Measurements from ENCODE around the gene SERINC5. TPM values are rescaled to one million over a fixed set of nuclear protein-coding genes. Genes with fewer than 3 reads are reported as not detected.

The SERINC5 gene
- polyA plus RNA-seq, 3 donors, result 5.0 to 35.9 (median 7.3) TPM

- peak overlapping the region; percentile 44 for H2AFZ ChIP-seq (ENCODE audit: insufficient read depth, low read depth, low read length, poor library complexity, severe bottlenecking)
- H3K27ac ChIP-seq (ENCODE audit: low read depth in 1 of 2, low read length in 2 of 2), result no peak overlapping the region
- Mint-ChIP-seq H3K4me3 (no peak overlapping the region), H3K36me3 (no peaks in the 10 kb centered on the region), H3K27me3 (ENCODE audit: low read depth in 3 of 3) (peaks cover 0 to 2% (median 1%) of the 10 kb centered on the region in 3 donors), H3K27ac (peak overlapping the region in 1 of 7 donors; percentile 38), H3K9me3 (no peaks in the 10 kb centered on the region), H3K4me1 (peaks cover 9% of the 10 kb centered on the region)
- no peaks in the 10 kb centered on the region for H3K27me3 ChIP-seq (ENCODE audit: control insufficient read depth in 2 of 2, insufficient read depth in 2 of 2, low read length in 2 of 2)
- WGBS (ENCODE audit: insufficient coverage), result no CpG with 5 or more reads among the region's 8 CpGs
- H3K36me3 ChIP-seq (replicated peaks in 1 of 2; ENCODE audit: control insufficient read depth in 1 of 2, insufficient read depth in 2 of 2, low read length in 2 of 2), result no peaks in the 10 kb centered on the region
- H3K4me1 ChIP-seq (ENCODE audit: control insufficient read depth in 1 of 2, insufficient read depth in 2 of 2, low read length in 2 of 2), result peaks cover 0 to 7% of the 10 kb centered on the region in 2 donors
- no peaks in the 10 kb centered on the region for H3K79me2 ChIP-seq (ENCODE audit: insufficient read depth, low read length)
- no peak for DNase-seq
- no peak overlapping the region for H3K4me3 ChIP-seq (replicated peaks in 1 of 3; ENCODE audit: low read depth in 2 of 3, low read length in 3 of 3)
- no peak overlapping the region for H3K4me2 ChIP-seq (replicated peaks; ENCODE audit: extremely low read depth, low read length, poor library complexity, severe bottlenecking)
- intact Hi-C loops (cut with micrococcal nuclease), result loop anchor here in 1 of 2 donors (5.0 kb wide), 1 partner anchor 128 kb away; no protein-coding TSS in a partner anchor
- TF ChIP-seq CTCF (IDR thresholded peaks at IDR 0.05), result no peak
- H3K9me3 ChIP-seq (replicated peaks in 1 of 2; ENCODE audit: control insufficient read depth in 1 of 2, insufficient read depth in 1 of 2, low read length in 2 of 2), result no peaks in the 10 kb centered on the region
- H3K9ac ChIP-seq (ENCODE audit: insufficient read depth, low read length, poor library complexity, severe bottlenecking), result no peak overlapping the region
- no peaks in the 10 kb centered on the region for H4K20me1 ChIP-seq (ENCODE audit: insufficient read depth, low read length)
Measured at GRCh38 chr5:80269991-80270438, 14.2 kb upstream of the SERINC5 start.

- H3K4me1 Mint-ChIP-seq, result peaks cover 16% of the 10 kb centered on the region
- no peak overlapping the region for H3K4me2 ChIP-seq (replicated peaks; ENCODE audit: extremely low read depth, low read length, poor library complexity, severe bottlenecking)
- H3K27me3 Mint-ChIP-seq (ENCODE audit: low read depth in 3 of 3), result peaks cover 0 to 2% (median 1%) of the 10 kb centered on the region in 3 donors
Measured at GRCh38 chr5:80268916-80269315, 13.1 kb upstream of the SERINC5 start.

More at GRCh38 chr5:80268916-80269315, 13.1 kb upstream of the SERINC5 start:
- Histone ChIP-seq H3K27me3 (ENCODE audit: control insufficient read depth in 2 of 2, insufficient read depth in 2 of 2, low read length in 2 of 2) (no peaks in the 10 kb centered on the region), H3K79me2 (ENCODE audit: insufficient read depth, low read length) (no peaks in the 10 kb centered on the region), H3K9ac (ENCODE audit: insufficient read depth, low read length, poor library complexity, severe bottlenecking) (no peak overlapping the region), H3K4me3 (replicated peaks in 1 of 3; ENCODE audit: low read depth in 2 of 3, low read length in 3 of 3) (no peak overlapping the region), H4K20me1 (ENCODE audit: insufficient read depth, low read length) (no peaks in the 10 kb centered on the region), H3K9me3 (replicated peaks in 1 of 2; ENCODE audit: control insufficient read depth in 1 of 2, insufficient read depth in 1 of 2, low read length in 2 of 2) (no peaks in the 10 kb centered on the region), H3K36me3 (replicated peaks in 1 of 2; ENCODE audit: control insufficient read depth in 1 of 2, insufficient read depth in 2 of 2, low read length in 2 of 2) (no peaks in the 10 kb centered on the region), H3K4me1 (ENCODE audit: control insufficient read depth in 1 of 2, insufficient read depth in 2 of 2, low read length in 2 of 2) (peaks cover 7 to 8% of the 10 kb centered on the region in 2 donors), H2AFZ (ENCODE audit: insufficient read depth, low read depth, low read length, poor library complexity, severe bottlenecking) (no peak overlapping the region), H3K27ac (ENCODE audit: low read depth in 1 of 2, low read length in 2 of 2) (no peak overlapping the region)
- Mint-ChIP-seq H3K27ac (no peak overlapping the region), H3K9me3 (no peaks in the 10 kb centered on the region), H3K4me3 (no peak overlapping the region), H3K36me3 (no peaks in the 10 kb centered on the region)
- no CpG with 5 or more reads among the region's 5 CpGs for WGBS (ENCODE audit: insufficient coverage)
- intact Hi-C loops (cut with micrococcal nuclease), result loop anchor here in 1 of 2 donors (5.0 kb wide), 1 partner anchor 127 kb away; no protein-coding TSS in a partner anchor
- TF ChIP-seq CTCF (IDR thresholded peaks at IDR 0.05), result no peak
- DNase-seq, result no peak
